Islet of Langerhans (tissue), 1 donor: Measurements from ENCODE around the gene ANKRD44.

Experiments used
- FAIRE-seq: peaks from one replicate; lab custom pipeline; 2011; peaks lifted over from hg19 to GRCh38; lab: Jason Lieb, UNC

ANKRD44 gene

GRCh38 chr2:197144183-197144582 is 166.4 kb downstream of the ANKRD44 start:
- FAIRE-seq: no peak

DNA sequence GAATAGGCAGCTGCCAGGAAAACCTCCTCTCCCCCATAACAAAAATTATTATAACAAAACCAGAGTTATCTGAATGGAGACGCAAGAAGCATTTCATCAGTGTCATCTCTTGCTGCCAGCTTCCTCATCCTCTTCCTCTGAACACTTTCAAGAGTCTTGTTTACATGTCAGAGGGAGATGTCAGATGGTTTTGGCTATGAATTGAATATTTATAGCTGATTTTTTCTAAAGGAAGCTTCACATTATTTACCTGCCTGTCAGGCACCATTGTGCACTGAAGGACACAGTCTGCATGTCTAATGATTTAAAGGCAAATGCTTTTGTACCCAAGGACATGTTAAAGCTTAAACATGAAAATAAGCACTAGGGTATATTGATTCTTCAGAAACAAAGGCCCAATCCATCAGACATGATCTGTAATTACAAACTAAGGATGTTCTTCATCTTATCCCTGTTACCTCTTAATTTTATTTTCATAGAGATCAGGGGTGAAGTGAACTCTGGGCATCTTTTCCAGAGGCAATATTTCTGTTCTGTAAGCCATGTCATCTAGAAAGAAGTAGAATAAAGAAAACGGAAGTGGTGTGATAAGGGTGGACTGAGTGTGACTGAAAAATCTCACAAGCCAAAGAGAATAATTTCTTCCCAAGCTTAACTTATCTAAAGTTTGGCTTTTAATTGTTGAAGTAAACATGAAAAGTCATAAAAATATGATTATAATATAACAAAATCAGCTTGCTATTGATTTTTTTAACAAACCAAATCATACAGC is 168.7 kb downstream of the ANKRD44 start:
- no peak for FAIRE-seq

DNA sequence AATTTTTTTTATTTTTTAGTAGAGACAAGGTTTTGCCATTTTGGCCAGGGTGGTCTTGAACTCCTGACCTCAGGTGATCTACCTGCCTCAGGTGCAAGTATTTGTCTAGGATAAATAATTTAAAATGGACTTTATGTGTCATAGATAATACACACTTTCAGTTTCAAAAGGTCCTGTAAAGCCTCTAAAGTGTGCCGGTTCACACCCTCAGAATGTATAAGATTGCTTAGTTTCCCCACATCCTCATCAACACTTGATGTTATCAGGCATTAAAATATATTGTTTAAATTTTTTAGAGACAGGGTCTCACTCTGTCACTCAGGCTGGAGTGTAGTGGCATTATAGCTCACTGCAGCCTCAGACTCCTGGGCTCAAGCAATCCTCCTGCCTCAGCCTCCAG is 170.5 kb downstream of the ANKRD44 start:
- no peak for FAIRE-seq

- FAIRE-seq: no peak
These were observed 172.1 kb downstream of the ANKRD44 start for GRCh38 chr2:197138506-197138905.

DNA sequence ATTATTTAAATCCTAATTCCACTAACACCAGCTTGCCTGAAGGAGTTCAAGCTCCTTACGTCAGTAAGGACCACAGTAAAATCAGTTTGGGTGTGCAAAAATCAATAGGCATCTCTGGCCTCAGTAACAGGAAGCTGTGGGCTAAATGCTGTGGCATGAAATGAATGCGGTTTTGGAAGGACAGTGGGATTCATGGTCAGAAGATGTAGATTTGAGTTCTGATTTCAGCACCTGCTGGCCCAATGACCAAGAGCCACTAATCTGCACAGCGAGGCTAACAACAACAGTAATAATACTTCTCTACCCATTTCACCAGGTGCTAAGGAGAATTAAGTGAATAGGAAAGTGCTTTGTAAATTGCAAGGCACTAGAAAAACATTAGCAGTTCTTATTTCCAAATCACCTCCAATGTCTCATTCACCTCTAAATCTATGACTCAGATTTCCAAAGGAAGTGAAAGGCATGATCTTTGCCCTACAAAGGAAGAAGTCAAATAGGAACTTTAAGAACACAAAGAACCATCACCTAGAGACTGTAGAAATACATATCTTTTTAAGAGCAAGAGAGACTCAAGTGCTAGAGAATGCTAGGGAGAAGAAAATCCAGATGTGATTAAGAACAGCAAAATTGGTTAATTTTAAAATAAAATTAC is 172.6 kb downstream of the ANKRD44 start:
- FAIRE-seq: no peak

DNA sequence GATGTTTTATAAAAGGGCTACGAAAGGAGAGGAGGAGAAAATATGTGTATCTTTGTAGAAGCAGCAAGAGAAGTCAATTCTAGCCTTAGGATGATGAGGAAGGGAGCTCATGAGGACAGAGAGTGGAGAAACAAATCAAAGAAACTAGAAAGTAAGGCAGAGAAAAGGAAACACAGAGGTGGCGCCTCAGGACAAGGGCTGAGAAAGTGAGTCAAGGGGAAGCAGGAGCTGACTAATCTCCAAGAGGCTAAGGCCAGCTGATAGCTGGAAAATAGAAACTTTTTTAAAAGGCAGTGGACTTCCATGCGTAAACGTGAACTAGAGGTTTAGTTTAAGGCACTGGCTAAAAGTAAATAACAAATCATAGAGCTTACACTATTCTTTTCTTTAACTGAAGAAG is 173.3 kb downstream of the ANKRD44 start:
- FAIRE-seq: no peak

- FAIRE-seq: no peak
These were observed 174.1 kb downstream of the ANKRD44 start for GRCh38 chr2:197136452-197136851.

GRCh38 chr2:197135806-197136205 is 174.8 kb downstream of the ANKRD44 start:
- FAIRE-seq: no peak

GRCh38 chr2:197134206-197134605 is 176.4 kb downstream of the ANKRD44 start:
- no peak for FAIRE-seq

DNA sequence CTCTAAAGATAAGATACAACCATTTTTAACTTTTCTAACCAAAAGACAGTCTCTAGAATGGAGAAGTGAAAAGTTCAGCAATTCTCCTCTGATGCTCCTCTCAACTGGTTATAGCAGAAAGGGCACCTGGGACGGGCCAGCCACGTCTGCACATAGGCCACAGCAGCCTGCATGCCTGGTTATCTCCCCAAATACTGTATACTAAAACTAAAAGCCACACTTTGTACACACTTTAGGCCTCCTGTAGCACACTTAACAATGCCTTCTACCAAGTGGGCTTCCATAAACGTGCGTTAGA is 179.1 kb downstream of the ANKRD44 start:
- no peak for FAIRE-seq

DNA sequence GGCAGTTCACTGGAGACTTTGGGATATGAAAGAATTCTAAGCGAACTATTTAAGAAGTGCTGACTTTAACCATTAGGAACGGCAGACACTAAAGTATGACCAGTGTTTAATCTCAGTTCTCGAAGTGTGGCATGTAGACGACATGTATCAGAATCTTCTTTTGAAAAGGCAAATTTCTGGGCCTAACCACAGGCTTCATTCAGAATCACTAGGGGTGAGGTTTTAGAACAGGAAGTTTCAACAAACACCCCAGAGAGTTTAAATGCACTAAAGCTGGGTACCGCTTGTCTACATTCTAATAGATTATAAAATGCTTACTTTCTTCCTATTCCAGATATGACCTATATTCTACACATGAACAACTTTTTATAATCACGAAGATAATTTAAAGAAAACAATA is 180.3 kb downstream of the ANKRD44 start:
- no peak for FAIRE-seq

- no peak for FAIRE-seq
These were observed 181.7 kb downstream of the ANKRD44 start for GRCh38 chr2:197128897-197129296.

DNA sequence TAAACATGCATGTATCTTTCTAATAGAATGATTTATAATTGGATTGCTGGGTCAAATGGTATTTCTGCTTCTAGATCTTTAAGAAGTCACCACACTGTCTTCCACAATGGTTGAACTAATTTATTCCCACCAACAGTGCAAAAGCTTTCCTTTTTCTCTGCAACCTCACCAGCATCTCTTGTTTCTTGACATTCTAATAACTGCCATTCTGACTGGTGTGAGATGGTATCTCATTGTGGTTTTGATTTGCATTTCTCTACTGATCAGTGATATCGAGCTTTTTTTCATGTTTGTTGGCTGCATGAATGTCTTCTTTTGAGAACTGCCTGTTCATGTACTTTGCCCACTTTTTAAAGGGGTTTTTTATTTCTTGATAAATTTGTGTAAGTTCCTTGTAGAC is 182.5 kb downstream of the ANKRD44 start:
- FAIRE-seq: no peak

- FAIRE-seq: no peak
These were observed 183.8 kb downstream of the ANKRD44 start for GRCh38 chr2:197126630-197127352.

DNA sequence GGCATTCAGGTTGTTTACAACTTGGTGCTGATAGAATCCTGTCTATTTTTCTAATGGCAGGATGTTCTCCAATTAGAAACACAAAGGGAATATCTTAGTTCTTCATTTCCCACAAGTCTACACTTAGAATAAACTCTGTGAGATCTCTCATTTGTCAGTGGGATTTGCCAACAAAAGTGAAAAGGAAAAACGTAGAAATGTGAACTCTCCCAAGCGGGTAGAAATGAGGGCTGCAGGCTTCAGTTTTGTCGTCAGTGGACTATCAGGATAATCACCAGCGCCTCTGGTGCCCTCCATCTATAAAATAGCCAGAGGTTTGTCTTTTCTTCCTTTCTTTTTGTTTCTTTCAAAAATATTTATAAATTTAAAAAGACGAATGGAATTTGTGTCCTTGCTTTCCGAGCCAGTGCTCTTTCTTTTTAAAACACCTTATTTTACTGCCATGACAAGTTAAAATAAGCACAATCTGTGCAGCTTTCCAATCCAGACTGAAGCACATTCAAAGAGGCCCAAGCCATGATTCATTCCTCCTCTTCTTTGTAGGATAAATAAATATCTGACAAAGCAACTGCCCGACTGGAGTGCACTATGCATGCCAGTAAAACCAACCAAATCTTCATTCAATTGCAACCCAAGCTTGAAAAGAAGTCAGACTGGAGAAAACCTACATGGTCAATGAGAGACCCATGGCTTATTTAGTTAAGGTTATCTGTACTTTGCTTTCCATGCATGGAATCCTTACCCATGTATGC is 185.8 kb downstream of the ANKRD44 start:
- no peak for FAIRE-seq

GRCh38 chr2:197122821-197123220 is 187.8 kb downstream of the ANKRD44 start:
- FAIRE-seq: no peak

- FAIRE-seq: no peak
These were observed 188.7 kb downstream of the ANKRD44 start for GRCh38 chr2:197121756-197122385.

- no peak for FAIRE-seq
These were observed 189.3 kb downstream of the ANKRD44 start for GRCh38 chr2:197121255-197121654.

GRCh38 chr2:197116306-197116879 is 194.2 kb downstream of the ANKRD44 start:
- no peak for FAIRE-seq

DNA sequence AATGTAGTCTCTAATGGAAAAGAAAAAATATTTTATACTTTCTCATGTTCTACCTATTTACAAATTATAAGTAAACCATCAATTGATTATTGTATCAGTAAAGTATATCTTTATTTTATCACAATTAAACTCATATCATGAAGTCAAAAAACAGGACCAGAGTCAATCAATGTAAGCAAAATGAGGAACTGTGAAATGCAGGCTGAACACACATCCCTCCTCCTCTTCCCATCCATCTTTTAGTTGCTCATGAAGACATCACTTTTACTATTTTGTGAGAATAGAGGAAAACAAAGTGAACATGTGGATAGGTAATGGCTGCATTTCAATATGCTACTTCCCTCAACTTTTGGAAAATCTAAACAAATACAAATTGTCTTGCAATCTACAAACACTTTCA is 195.3 kb downstream of the ANKRD44 start:
- no peak for FAIRE-seq

DNA sequence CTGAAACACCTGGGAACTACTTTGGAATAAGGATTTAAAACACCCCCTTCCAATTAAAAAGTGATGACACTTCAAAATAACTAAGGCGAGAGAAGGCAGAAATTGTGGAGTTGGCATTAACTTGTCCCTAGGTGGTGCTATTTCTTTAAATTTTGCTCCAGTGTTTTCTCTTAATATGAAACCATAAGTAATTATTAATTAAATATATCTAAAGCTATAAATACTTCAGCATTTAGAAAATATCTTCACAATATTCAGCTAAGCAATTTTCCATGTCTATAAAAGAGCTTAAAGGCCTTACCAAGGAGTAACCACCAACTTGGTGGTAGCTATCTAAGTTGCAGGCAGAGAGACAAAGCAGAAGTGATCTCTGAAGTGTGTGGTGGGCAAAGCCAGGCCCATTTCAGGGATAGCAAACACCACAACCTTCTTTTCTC is 197.3 kb downstream of the ANKRD44 start:
- FAIRE-seq: peak; percentile 95

DNA sequence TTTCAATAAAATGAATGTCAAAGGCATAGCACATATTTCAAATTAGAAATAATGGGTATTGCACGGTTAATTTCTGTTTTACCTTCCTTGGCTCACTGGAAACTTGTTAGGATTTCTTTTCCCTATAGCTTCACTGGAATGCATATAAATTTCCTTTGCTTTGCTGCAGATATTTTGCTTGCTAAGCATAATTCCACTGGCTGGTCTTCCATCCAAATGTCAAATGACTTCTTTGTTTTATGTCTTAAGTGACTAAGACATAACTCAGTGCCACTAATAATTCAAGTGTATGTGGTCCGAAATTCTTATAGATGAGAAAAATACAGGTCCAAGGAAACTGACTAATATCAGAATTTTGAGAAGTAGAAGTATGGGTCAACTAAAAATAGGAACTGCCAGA is 201.3 kb downstream of the ANKRD44 start:
- no peak for FAIRE-seq
